ENCODE results near the gene TP53TG5. TPM values are rescaled to one million over a fixed set of nuclear protein-coding genes. Genes with fewer than 3 reads are reported as not detected.

The TP53TG5 gene
- total and polyA plus RNA-seq, 10 of the 15 experiments (the other 5 are each of a cell fraction or from before 2014, with no cell fraction given), result 0.24 TPM; not detected in 9

DNA sequence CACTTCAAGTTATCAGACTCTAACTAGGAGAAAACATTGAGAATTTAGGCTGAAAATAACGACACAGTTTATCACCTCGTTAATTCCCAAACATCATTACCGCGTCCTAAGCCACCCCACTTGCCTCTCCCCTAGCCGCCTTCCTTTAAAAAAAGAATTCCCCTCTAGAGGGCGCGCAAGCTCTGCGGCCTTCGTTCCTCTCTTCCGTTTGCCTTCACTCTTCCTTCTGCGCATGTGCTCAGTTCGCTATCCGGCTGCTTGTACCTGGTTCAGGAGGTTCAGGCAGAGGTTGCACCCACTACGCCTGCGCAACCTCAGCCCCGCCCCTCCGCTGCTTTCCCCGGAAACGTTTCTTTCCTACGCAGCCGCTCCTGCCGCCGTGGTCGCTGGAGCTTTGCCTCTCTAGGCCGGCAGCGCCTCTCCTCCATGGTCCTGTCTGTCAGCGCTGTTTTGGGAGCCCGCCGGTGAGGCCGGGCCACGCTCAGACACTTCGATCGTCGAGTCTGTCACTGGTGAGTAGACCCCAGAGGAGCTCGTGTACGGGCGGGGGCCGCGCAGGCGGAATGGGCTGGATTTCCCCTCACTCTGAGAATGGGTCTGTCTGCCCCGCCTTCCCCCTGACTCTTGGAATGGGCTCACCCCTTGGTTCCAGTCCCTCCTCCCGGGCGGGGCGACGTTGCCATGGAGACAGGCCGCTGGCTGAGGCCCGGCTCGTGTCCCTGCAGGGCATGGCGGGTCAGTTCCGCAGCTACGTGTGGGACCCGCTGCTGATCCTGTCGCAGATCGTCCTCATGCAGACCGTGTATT, 15.1 kb downstream of the TP53TG5 start, which contains the start of gene SYS1 (continued):
- TF ChIP-seq, protein P1, sequence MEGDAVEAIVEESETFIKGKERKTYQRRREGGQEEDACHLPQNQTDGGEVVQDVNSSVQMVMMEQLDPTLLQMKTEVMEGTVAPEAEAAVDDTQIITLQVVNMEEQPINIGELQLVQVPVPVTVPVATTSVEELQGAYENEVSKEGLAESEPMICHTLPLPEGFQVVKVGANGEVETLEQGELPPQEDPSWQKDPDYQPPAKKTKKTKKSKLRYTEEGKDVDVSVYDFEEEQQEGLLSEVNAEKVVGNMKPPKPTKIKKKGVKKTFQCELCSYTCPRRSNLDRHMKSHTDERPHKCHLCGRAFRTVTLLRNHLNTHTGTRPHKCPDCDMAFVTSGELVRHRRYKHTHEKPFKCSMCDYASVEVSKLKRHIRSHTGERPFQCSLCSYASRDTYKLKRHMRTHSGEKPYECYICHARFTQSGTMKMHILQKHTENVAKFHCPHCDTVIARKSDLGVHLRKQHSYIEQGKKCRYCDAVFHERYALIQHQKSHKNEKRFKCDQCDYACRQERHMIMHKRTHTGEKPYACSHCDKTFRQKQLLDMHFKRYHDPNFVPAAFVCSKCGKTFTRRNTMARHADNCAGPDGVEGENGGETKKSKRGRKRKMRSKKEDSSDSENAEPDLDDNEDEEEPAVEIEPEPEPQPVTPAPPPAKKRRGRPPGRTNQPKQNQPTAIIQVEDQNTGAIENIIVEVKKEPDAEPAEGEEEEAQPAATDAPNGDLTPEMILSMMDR (IDR thresholded peaks at IDR 0.05 in 2 of 3, conservative IDR thresholded peaks at IDR 0.05 in 1 of 3; ENCODE audit: control insufficient read depth in 2 of 3, extremely low read depth in 1 of 3, insufficient read depth in 1 of 3, low read depth in 3 of 3, low read length in 3 of 3), result peak; percentile 85 to 99 (median 87); a peak in 5 of 6 replicates
- TF ChIP-seq BRCA1 (IDR thresholded peaks at IDR 0.05; ENCODE audit: low read depth, low read length) (no peak), HDGF (IDR thresholded peaks at IDR 0.05) (peak; percentile 88; the same call in 1 of the 2 replicates), GABPA (IDR thresholded peaks at IDR 0.05; ENCODE audit: low read depth) (peak; percentile 77), HCFC1 (IDR thresholded peaks at IDR 0.05; ENCODE audit: low read length) (peak; percentile 63), PML (IDR thresholded peaks at IDR 0.05; ENCODE audit: low read length) (no peak), BHLHE40 (IDR thresholded peaks at IDR 0.05; ENCODE audit: borderline replicate concordance in 1 of 2, low read depth in 2 of 2, low read length in 1 of 2) (peak; percentile 81 to 91), USF1 (IDR thresholded peaks at IDR 0.05; ENCODE audit: borderline replicate concordance, extremely low read length, insufficient read depth, low read depth, low read length) (no peak), SMC3 (IDR thresholded peaks at IDR 0.05; ENCODE audit: borderline replicate concordance, low read length) (peak; percentile 76), TAF1 (IDR thresholded peaks at IDR 0.05; ENCODE audit: borderline replicate concordance, low read depth, low read length) (peak; percentile 72), CHD1 (IDR thresholded peaks at IDR 0.05; ENCODE audit: low read depth, low read length) (peak; percentile 95)
- TF ChIP-seq, protein P2, sequence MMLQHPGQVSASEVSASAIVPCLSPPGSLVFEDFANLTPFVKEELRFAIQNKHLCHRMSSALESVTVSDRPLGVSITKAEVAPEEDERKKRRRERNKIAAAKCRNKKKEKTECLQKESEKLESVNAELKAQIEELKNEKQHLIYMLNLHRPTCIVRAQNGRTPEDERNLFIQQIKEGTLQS (IDR thresholded peaks at IDR 0.05; ENCODE audit: borderline replicate concordance, extremely low read depth, low read depth, low read length), result no peak

Measured in GM12878 (cell line).